GM21717 (cell line): ENCODE results near the gene FERMT2.

Experiments used
- ATAC-seq: cut with Tn5 transposase; IDR thresholded peaks from one replicate; pipeline ENCODE4 v1.9.1; 2021; ENCODE audit warnings: mild to moderate bottlenecking, moderate library complexity; ENCODE audit not compliant: unreplicated experiment

Gene FERMT2

DNA sequence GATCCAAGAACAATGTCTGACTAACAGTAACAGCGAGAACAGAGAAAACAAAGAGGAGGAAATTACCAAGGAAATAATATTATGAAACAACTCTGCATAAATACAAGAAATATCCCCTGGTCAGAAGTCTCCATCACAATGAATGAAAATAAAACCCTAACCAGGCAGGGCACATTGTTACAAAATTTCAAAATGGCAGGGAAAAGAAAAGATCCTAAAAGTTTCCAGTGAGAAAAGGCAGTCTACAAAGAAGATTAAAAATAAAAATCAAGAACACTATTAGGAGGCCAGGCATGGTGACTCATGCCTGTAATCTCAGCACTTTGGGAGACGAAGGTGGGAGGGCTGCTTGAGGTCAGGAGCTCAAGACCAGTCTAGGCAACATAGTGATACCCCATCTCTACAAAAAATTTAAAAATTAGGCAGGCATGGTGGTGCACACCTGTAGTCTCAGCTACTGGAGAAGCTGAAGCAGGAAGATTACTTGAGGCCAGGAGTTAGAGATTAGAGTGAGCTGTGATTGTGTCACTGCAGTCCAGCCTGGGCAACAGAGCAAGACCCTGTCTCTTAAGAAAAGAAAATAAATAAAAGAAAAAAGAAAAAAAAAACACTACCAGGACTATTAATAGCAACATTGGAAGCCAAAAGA, 47.8 kb downstream of the FERMT2 start:
- no peak for ATAC-seq

DNA sequence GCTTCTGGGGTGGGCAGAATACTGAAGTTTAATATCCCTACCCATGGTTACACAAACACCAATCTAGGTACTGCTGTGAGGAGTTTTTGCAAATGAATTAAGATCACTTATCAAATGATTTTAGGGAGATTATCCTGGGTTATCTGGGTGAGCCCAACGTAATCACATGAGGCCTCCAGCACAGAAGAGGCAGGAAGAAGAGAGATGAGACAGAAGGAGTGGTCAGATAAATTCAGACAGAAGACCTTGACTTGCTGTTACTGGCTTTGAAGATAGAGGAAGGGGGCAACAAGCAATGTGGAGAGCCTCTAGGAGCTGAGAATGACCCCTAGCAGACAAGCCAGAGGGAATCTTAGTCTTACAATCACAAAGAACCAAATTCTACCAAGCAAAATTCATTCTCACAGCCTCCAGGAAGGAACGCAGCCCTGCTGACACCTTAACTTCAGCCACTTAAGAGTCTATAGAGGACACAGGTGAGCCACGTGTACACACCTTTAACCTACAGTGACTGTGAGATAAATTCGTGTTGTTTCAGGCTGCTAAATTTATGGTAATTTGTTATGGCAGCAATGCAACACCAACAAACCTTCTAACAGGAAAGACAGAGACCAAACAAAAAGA, 49.4 kb downstream of the FERMT2 start:
- no peak for ATAC-seq

- no peak for ATAC-seq
These were observed 50.1 kb downstream of the FERMT2 start for GRCh38 chr14:52900731-52901130.

GRCh38 chr14:52898496-52898895, 52.4 kb downstream of the FERMT2 start:
- ATAC-seq: no peak

DNA sequence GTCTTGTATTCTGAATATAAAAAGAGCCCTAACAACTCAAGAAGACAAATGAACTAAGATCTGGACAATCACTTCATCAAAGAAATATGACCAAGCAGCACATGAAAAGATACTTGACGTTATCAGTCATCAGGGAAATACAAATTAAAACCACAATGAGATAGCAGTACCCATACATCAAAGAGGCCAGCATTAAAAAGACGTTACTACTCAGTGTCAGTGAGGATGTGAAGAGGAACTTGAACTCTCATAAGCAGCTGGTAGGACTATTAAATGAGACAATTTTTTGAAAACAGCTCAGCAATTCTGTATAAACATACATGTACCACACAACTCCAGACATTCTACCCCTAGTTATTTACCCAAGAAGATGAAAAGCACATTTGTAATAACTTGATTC, 55.9 kb downstream of the FERMT2 start:
- ATAC-seq: no peak

DNA sequence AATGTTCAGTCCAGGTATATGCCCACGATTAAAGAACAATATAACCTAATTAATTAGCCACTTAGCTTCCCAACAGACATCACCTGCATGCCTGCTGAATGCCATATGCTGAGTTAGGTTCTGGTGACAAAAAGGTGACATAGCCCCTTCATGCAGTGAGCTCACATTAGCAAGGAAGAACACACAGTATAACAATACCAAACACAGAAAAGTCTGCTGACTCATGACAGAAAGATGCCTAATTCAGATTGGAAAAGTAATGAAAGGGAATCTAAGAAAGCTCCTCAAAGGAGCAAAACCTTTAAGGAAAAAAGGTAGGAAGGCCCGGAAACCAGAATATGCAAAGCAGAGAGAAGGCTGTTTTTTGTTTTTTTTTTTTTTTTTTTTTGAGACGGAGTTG, 59.0 kb downstream of the FERMT2 start:
- no peak for ATAC-seq

- no peak for ATAC-seq
These were observed 61.7 kb downstream of the FERMT2 start for GRCh38 chr14:52888839-52889838.

GRCh38 chr14:52888159-52888558, 62.7 kb downstream of the FERMT2 start:
- no peak for ATAC-seq

- ATAC-seq: no peak
These were observed 65.6 kb downstream of the FERMT2 start for GRCh38 chr14:52885230-52885629.

DNA sequence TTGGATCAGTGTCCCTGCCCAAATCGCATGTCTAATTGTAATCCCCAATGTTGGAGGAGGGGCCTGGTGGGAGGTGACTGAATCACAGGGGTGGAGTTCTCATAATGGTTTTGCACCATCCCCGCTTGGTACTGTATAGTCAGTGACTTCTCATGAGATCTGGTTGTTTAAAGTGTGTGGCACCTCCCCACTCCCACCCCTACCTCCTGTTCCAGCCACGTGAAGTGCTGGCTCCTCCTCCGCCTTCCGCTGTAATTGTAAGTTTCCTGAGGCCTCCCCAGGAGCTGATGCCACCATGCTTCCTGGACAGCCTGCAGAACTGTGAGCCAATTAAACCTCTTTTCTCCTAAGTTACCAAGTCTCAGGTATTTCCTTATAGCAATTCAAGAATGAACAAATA, 67.2 kb downstream of the FERMT2 start:
- no peak for ATAC-seq

DNA sequence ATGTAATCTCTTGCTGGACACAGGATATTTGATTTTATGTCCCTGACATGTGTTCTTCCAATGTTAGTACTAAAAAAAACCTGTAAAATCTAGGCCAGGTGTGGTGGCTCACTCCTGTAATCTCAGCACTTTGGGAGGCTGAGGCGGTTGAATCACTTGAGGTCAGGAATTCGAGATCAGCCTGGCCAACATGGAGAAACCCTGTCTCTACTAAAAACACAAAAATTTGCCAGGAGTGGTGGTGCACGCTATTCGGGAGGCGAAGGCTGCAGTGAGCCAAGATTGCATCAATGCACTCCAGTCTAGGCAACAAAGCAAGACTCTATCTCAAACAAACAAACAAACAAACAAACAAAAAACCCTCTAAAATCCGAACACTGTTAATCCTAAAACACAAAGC, 68.0 kb downstream of the FERMT2 start:
- no peak for ATAC-seq

- ATAC-seq: no peak
These were observed 70.9 kb downstream of the FERMT2 start for GRCh38 chr14:52879958-52880357.

DNA sequence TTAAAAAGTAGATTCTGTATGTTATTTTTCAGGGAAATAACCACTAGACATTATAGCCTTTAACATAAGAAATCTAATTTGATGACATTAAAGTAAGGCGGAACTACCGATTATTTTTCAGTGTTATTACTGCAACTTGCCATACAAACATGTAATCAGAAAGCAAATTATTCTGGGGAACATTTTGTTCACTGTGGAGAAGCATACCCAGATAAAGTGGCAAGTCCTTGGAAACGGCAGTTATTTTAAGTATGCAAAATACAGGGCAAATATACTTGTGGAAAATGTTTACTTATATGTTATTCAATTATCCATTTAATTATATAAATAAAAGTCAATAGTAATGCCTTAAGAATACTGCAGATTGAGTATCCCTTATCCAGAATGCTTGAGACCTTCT, 71.9 kb downstream of the FERMT2 start:
- no peak for ATAC-seq

DNA sequence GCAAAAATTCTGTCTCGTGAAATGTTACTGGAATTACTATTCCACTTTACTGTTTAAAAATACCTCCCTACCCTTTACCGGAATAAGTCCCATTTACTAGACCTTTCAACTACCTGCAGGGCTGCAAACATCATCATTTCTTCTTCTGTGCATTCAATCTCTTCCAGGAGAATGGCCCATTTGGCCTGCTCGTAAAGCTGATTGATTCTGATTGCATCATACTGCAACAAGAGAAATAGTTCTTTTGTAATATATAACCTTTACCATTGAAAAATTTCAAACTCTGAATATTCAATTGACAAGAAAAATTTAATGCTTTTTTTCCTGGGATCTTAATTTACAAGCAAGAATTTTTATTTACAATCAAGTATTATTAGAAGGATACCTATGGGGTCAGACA, 72.4 kb downstream of the FERMT2 start:
- no peak for ATAC-seq

DNA sequence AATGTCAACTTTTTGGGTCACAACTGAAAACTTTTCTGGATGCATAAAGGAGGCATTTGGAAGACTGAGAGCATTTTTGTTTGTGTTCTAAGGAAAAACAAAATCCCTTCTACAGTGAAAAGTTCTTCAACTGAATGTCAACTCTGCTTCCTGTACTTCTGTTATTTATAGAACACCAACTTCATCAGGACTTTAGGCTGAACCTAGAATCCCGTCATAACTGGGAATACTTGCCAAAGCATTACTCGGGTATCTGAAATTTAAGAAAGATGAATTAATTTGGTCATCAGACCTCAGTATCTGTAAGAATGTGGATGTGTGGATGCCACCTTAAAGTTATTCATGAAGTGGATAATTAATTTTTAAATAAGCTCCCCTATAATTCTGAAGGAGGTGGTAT, 73.2 kb downstream of the FERMT2 start:
- ATAC-seq: no peak

GRCh38 chr14:52876806-52877205, 74.0 kb downstream of the FERMT2 start:
- no peak for ATAC-seq

DNA sequence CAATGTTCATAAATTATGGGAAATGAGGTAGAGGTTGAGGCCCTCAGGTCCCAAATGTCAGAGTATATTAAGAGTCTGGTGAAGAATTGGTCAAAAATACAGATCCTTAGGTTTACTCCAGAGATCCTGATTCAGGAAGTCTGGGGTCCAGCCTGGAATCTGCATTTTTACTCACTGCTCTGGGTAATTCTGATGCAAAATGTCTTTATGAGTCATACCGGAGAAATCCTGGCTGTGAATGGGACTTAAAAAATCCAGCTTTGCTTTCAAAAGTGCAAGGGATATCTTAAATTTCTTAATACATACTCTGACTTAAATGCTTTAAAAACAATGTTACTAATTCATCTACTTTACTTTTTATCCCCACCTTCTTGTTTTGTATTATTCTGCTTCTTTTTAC, 74.5 kb downstream of the FERMT2 start:
- ATAC-seq: no peak

- ATAC-seq: no peak
These were observed 75.1 kb downstream of the FERMT2 start for GRCh38 chr14:52875707-52876106.

GRCh38 chr14:52874389-52874788, 76.5 kb downstream of the FERMT2 start:
- no peak for ATAC-seq

DNA sequence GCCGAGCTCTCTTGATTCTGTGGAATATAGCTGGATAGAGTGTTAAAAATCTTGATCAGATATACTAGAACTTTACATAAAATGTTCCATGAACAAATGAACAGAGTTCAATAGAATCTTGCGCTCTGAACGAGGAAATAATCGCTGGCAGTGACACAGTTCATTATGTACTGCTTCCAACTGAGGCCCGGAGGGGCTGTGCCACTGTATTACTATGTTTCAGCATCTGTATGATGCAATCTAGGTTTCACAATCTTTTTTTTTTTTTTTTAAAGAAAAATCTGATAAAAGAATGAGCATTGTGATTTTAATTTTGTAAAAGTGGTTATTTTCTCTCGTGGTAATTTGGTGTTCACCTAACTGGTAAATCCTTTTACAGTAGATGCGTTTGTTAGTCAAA, 77.2 kb downstream of the FERMT2 start:
- no peak for ATAC-seq

GRCh38 chr14:52873065-52873464, 77.8 kb downstream of the FERMT2 start:
- ATAC-seq: no peak

GRCh38 chr14:52871606-52872005, 79.2 kb downstream of the FERMT2 start:
- no peak for ATAC-seq
